Stimulated activated naive CD8-positive, alpha-beta T cell treated with anti-CD3 and anti-CD28 coated beads, Interleukin-15, Interleukin-2, amounts not matched to agents 100 U/mL and 50 U/mL, for 24 hours (primary cell): Measurements from ENCODE around the gene FURIN.
"Not testable (repeated sequence)": the region's sequence is repeated elsewhere in the genome, so short reads cannot be mapped to it uniquely, and the experiment has no call there.

ENCODE experiments used
- ATAC-seq: fragments of 150-1000 bp; cut with Tn5 transposase; one replicate; pipeline ENCODE4 v1.10.0; 2021
- DNase-seq: peaks from one replicate; pipeline ENCODE4 v3.0.0; 2021

Gene FURIN

GRCh38 chr15:90868261-90868689 lies at the start of gene FURIN:
FURIN (plus strand) TSS chr15:90868588; CDS start chr15:90875741, 7,153 bp downstream.
- ATAC-seq (no peak), DNase-seq (no peak)

DNA sequence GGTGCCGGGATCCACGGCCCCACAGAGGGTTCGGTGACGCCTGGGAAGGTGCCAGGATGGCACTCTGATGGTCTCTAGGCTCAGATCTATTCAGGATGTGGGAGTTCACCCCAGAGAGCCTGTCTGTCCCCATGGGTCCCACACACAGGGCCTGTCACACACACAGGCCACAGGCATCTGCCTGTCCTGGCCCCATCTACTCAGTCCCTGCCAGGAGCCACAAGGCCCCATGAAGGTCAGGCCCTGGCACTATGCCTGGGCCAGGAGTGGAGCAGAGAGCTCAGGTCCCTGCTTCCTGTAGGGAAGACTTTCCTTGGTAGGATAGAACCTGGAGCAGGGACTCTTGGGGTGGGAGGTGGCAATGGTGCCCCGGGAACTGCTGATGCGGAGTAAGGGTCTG lies 49.0 kb upstream of the FURIN start:
- DNase-seq, result no peak
- ATAC-seq, result no peak

- no peak for ATAC-seq
- no peak for DNase-seq
Observed at GRCh38 chr15:90819850-90820249, 48.5 kb upstream of the FURIN start.

DNA sequence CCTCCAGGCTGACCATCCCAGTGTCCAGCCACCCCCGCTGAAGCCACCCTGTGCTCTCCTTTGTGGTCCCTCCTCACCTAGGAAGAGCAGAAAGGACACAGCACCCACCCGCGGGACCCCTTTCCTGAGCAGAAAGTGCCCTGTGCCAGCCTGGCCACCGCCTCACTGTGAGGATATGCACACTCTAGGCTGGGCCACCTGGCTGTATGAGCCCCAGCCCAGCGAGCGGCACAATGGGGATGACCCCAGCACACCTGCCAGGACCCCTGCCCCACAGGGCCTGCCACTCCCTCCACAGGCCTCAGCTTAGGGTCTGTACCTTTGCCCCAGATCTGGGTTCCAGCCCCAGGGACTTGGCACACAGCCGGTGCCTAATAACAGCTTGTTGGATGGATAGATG lies 47.9 kb upstream of the FURIN start:
- no peak for DNase-seq
- no peak for ATAC-seq

DNA sequence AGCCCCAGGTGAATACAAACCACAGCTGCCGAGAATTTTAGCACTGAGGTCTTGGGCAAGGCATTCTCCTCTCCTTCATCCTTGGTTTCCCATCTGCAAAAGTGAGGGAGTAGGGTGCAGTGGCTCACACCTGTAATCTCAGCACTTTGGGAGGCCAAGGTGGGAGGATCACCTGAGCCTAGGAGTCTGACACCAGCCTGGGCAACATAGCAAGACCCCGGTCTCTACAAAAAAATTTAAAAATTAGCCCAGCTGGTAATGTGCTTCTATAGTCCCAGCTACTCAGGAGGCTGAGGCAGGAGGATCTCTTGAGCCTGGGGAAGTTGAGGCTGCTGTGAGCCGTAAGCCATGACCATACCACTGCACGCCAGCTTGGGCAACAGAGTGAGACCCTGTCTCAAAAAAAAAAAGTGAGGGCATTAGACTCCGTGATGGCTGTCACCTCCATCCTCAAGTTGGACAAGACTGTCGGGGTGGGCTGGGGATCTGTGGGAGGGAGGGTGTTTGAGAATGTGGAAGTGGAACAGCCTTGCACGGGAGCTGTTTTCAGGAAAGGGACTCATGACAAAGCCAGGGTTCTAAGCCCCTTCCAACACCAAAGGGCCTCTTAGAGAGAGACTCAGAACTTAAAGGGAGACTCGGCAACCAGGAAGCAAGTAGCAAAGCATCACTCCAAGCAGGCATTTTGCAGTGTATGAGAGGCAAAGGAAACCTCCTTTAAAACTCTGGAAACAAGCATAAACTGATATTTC lies 46.0 kb upstream of the FURIN start:
- ATAC-seq (no peak), DNase-seq (no peak)

DNA sequence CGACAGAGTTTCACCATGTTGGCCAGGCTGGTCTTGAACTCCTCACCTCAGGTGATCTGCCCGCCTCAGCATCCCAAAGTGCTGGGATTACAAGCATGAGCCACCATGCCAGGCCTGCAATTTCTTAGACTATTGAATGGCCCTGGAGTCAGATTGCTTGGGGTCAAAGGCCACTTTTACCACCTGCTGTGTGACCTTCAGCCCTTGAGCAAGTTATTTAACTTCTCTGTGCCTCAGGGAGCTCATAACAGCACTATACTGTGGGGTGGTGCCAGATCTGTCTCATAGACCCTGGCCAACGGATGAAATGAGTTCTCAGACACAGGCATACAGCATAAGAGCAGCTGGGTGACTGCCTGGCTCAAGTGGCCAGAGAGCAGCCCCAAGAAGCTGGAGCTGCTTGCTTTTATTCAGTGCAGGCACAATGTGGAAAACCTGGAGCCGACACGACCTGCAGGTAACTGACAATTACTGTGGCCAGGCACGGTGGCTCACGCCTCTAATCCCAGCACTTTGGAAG lies 44.9 kb upstream of the FURIN start:
- ATAC-seq (no peak), DNase-seq (no peak)

DNA sequence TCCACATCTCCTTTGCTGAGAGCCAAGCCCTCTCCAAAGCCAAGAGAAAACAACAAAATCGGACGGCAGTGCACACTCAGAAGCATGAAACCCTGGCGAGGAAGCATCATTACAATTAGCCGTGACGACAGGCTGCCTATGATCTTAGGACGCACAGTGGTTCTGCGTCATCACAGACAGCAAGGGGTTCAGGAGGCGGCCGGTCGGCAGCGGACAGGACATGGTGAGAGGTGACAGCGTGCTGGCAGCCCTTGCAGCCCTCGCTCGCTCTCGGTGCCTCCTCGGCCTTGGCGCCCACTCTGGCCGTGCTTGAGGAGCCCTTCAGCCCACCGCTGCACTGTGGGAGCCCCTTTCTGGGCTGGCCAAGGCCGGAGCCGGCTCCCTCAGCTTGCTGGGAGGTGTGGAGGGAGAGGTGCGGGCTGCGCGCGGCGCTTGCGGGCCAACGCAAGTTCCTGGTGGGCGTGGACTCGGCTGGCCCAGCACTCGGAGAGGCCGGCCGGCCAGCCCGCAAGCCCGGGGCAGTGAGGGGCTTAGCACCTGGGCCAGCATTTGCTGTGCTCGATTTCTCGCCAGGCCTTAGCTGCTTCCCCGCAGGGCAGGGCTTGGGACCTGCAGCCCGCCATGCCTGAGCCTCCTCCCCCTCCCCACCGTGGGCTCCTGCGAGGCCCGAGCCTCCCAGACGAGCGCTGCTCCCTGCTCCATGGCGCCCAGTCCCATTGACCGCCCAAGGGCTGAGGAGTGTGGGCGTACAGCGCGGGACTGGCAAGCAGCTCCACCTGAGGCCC lies 43.1 kb upstream of the FURIN start:
- not testable (repeated sequence) for DNase-seq, ATAC-seq

- not testable (repeated sequence) for DNase-seq, ATAC-seq
Observed at GRCh38 chr15:90826206-90826885, 42.0 kb upstream of the FURIN start.

DNA sequence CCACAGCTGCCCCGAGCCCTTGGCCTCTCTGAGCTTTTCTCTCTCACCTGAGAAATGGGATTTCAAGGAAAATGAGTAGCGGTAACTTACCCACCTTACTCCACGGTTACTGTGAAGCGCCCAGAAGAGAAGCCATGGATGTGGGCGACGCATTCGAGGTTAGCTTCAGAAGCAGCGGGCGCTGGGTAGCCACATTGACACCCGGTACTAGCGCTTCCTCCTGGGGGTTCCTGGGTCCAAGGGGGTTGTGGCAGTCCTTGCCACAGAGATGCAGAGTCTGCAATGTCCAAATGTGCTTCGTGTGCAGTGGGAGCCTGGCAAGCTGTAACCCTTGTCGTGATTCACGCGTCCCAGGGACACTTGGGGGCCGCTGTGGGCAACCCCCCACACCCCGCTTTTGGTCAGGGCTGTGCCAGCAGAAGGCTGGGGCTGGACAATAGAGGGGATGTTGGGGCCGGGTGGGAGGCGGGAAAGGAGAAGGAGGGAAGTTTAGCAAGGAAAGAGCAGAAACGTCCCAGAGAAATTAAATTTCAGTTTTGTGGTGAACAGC lies 41.4 kb upstream of the FURIN start:
- no peak for ATAC-seq
- no peak for DNase-seq

GRCh38 chr15:90828111-90828510 lies 40.3 kb upstream of the FURIN start:
- DNase-seq, result no peak
- ATAC-seq, result no peak

DNA sequence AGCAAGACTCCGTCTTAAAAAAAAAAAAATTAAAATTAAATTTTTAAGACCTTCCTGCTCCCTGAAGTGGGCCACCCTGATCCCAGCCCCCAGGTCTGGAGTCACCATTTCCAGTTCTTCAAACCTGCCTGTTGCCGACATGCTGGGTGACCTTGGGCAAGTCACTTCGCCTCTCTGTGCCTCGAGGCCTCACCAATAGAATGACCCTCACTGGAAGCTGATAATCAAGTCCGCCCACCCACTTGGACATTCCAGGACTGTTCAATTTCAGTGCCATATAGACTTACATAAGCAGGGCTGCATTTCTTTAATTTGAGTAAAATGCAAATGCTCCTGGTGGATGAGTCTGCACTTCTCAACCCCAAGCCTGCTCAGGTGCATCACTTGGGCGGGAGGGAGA lies 39.3 kb upstream of the FURIN start:
- DNase-seq (no peak), ATAC-seq (no peak)

DNA sequence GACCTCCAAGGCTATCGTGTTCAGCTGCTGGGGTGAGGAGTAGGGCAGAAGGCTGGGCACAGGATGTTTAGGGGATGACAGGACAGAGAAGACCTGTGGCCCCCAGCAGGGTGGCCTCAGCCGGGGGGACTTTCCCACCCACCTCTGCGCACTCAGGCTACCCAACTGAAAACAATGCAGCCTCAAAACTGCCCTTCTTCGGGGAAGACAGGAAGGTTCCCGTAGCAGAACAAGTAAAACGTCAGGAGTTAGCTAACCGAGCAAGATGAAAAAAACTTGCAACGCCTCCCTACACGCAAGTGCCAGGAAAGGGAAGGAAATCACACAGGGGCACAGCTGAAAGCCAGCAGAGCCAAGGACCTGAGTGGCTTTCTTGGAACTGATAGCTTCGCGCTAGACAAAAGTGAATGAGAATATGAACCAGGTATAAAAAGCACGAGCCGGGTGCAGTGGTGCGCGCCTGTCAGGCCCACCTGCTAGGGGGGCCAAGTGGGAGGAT lies 38.4 kb upstream of the FURIN start:
- ATAC-seq (peak; percentile 91), DNase-seq (peak; percentile 72)

DNA sequence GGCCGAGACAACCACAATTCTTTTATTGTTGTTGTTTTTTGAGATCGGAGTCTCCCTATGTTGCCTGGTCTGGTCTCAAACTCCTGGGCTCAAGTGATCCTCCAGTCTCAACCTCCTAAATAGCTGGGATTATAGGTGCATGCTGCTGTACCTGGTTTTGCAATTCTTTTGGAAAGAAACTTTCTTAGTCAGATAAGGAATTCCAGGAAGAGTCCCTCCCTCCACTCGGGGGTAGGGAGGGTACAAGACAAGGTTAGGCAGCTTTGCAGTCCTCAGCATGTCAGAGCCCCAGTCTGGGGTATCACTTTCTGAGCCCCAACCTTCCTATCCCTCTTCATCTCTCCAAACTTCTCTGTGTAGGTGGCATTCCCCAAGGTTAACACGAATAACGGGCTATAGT lies 33.8 kb upstream of the FURIN start:
- ATAC-seq (no peak), DNase-seq (no peak)

DNA sequence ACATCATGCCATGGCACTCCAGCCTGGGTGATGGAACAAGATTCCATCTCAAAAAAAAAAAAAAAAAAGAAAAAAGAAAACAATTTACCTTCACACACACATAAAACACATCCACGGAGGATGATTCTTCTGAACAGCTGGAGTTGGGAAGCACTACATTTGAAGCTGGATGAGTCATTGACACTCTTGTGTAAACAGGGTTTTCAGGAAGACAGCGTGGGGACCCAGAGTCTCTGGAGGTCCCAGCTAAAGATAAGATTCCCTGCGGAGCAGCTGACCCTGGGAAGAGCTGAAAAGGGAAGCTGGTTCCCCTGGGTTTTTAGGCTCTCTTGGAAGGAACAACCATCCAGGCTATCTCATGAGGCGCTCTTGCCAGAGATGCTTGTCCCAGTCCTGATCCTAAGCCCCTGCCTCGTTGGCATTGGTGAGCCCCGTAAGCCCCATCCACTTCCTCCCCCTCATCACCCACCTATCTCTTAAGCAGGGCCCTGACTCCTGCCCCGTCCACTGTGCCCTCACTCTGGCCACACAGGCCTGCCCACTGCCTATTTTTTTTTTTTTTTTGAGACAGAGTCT lies 32.0 kb upstream of the FURIN start:
- ATAC-seq, result no peak
- no peak for DNase-seq

DNA sequence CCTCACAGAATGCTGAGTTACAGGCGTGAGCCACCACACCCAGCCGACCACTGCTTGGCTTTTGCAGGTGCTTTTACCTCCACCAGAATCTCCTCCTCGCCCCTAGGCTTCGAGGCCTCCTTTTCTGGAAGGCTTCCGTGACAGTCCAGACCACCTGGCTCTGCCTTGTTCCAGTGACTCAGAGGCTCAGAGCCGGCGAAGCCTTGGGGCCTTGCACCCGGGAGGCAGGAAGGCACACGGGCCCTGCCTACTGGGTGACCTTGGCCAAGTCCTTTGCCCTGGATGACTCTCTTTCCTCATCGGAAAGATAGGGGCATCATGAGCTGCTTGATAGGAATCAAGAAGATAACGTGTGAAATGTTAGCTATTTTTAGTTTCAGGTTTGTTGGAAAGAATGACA lies 31.3 kb upstream of the FURIN start:
- peak; percentile 67 for DNase-seq
- peak; percentile 63 for ATAC-seq

DNA sequence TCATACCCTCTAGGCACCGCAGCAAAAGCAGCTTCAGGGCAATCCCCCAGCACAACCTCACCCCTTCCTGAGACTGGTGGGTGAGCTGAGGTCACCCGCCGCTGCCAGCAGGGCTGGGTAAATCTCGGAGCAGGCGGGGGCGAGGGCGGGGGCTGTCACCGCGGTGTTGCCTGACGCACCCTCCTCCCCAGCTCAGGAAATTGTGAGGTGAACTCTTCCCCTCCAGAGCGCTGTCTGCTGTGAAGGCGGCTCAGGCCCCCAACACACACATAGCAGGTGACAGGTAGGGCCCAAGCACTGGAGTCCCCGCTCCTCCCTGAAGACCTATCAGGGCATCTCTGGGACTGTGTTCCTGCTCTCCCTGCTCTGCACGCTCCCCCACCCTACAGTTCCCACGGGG lies 30.2 kb upstream of the FURIN start:
- DNase-seq (peak; percentile 92), ATAC-seq (peak; percentile 85)

DNA sequence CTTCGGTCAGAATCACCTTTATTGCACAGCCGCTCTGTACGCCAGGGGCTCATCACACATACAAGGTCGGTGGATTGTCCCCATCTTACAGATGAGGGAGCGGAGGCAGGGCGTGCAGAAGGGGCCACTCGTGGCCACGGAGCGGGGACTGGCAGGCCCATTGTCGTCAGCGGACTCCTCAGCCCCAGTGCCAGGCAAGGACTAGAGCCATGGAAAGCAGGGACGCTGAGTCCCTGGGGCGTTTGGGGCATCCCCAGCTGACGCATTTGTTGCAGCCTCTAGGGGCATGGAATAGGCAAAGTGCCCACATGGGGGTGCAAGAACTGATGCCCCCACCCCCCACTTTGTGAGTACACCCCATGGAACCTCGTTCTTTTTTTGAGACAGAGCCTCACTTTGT lies 29.8 kb upstream of the FURIN start:
- DNase-seq (peak; percentile 40), ATAC-seq (peak; percentile 0)

GRCh38 chr15:90839187-90840071 lies 29.0 kb upstream of the FURIN start:
- ATAC-seq, result no peak

DNA sequence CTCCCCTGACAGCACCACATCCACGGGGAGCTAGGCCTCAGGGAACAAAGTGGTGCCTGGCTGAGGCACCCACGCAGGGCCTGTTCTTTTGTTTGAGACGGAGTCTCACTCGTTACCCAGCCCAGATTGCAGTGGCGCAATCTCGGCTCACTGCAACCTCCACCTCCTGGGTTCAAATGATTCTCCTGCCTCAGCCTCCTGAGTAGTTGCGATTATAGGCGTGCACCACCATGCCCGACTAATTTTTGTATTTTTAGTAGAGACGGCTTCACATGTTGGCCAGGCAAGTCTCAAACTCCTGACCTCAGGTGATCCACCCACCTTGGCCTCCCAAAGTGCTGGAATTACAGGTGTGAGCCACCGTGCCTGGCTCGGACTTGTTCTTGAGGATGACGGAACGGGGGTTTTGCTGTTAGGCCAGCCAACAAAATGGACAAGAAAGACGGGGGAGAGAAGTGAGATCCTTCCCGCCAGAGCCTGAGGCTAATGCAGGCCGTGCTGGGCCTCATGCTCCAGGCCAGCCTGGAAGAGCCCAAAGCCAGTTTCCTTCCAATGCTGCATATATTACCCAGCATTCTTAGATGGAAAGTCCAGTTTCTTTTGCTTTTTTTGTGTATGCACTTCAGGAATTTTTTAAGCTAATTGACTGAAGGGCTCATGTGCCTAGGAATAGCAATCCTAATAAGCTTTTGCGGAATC lies 28.1 kb upstream of the FURIN start:
- ATAC-seq (no peak), DNase-seq (no peak)

More at GRCh38 chr15:90839187-90840071, 29.0 kb upstream of the FURIN start:
- DNase-seq, result peak; percentile 55

DNA sequence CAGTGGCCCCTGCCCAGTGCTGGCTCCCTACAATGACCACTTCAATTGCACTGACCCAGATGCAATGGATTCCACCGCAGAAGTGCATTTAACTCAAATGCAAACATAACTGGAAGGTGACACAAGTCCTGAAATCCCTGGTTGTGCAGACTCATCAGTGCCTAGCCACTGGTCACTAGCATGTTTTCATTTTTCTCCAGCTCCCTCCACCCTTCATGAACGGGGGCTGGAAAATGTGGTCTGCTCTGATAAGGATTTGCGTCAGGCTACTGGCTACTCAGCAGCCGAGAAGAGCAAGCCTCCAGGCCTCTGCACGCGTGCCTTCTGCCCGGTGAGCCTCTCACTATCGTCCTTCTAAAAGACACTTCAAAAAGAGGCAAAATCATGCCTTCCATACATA lies 27.4 kb upstream of the FURIN start:
- DNase-seq (no peak), ATAC-seq (no peak)
